Esophagus muscularis mucosa (tissue), 4 donors: Measurements from ENCODE around the gene SACS. TPM values are rescaled to one million over a fixed set of nuclear protein-coding genes. Genes with fewer than 3 reads are reported as not detected.
"Not testable (repeated sequence)": the region's sequence is repeated elsewhere in the genome, so short reads cannot be mapped to it uniquely, and the experiment has no call there.

Experiments
- DNase-seq: peaks from one replicate; pipeline ENCODE4 v3.0.0-alpha.2; 2017; ENCODE audit errors: extremely low spot score
- H3K27ac ChIP-seq, 4 donors: fragments of 200-600 bp; sonication (generic); replicated peaks in 1 of 4; 1 replicate in 3 of 4; 2 replicates in 1 of 4; pipeline ENCODE4 v1.5.1; 2016 to 2019; ENCODE audit warnings: mild to moderate bottlenecking in 1 of 4
- H3K27me3 ChIP-seq, 4 donors: fragments of 200-600 bp; sonication (generic); one replicate each; pipeline versions ENCODE4 v1.5.1 to v1.6.0; 2016 to 2019
- H3K36me3 ChIP-seq, 4 donors: fragments of 200-600 bp; sonication (generic); one replicate each; pipeline ENCODE4 v1.5.1; 2016 to 2019
- H3K4me1 ChIP-seq, 4 donors: fragments of 200-600 bp; sonication (generic); one replicate each; pipeline ENCODE4 v1.5.1; 2016 to 2019
- H3K4me3 ChIP-seq, 4 donors: fragments of 200-600 bp; sonication (generic); 1 replicate in 2 of 4; 2 replicates in 2 of 4; pipeline ENCODE4 v1.5.1; 2016 to 2019; ENCODE audit warnings: mild to moderate bottlenecking in 4 of 4, moderate library complexity in 1 of 4
- H3K9me3 ChIP-seq, 4 donors: fragments of 200-600 bp; sonication (generic); 1 replicate in 3 of 4; 2 replicates in 1 of 4; pipeline ENCODE4 v1.5.1; 2016 to 2019
- CTCF ChIP-seq, 3 experiments: fragments of 200-600 bp in 2 of 3; fragments of 450-650 bp in 1 of 3; sonication (generic) in 2 of 3; IDR thresholded peaks; one replicate each; pipeline ENCODE4 v1.5.1; 2017 to 2019; ENCODE audit warnings: antibody characterized with exemption in 3 of 3, mild to moderate bottlenecking in 2 of 3, moderate library complexity in 1 of 3
- EP300 ChIP-seq: sonication (generic); formaldehyde crosslinking; IDR thresholded peaks from one replicate; pipeline ENCODE4 v1.6.1; 2017; ENCODE audit warnings: antibody characterized with exemption
- POLR2A ChIP-seq: fragments of 450-650 bp; IDR thresholded peaks from one replicate; pipeline ENCODE4 v1.6.1; 2017; ENCODE audit warnings: antibody characterized with exemption, moderate library complexity, mild to moderate bottlenecking, low read depth
- POLR2AphosphoS5 ChIP-seq, 2 donors: sonication (generic); formaldehyde crosslinking; IDR thresholded peaks; one replicate each; pipeline ENCODE4 v1.6.1; 2017; ENCODE audit warnings: antibody characterized with exemption in 2 of 2
- WGBS: methylation state at CpG from one replicate; pipeline ENCODE4 v1.1.5; 2018; 5-methylcytosine and 5-hydroxymethylcytosine counted together
- intact Hi-C: fragments of 100-400 bp; cut with DNase I; formaldehyde crosslinking; loops from one replicate; pipeline ENCODE4 v1.15.1; 2023
- total RNA-seq, 4 donors: library from RNA; depleted of rRNA; stranded (reverse); fragments of >200 nt; gene quantifications; one replicate each; pipeline versions ENCODE4 v1.1.0 to v1.2.1, GENCODE V29; 2016

The SACS gene
- total RNA-seq, 4 donors from 2014 or later: 45.1 to 70.1 (median 65.3) TPM

- DNase-seq: peak; percentile 66
- Histone ChIP-seq H3K9me3 (no peaks in the 10 kb centered on the region), H3K27me3 (no peaks in the 10 kb centered on the region), H3K4me3 (no peak overlapping the region), H3K36me3 (no peaks in the 10 kb centered on the region), H3K27ac (no peak overlapping the region), H3K4me1 (peaks cover 0 to 11% (median 6%) of the 10 kb centered on the region in 4 donors)
- intact Hi-C loops: no loop called here
- WGBS: 94% methylated on average over 5 of the region's 5 CpGs
- no peak for TF ChIP-seq CTCF (IDR thresholded peaks at IDR 0.05)
- no peak for TF ChIP-seq EP300
- no peak for TF ChIP-seq POLR2A
- no peak for TF ChIP-seq POLR2AphosphoS5 (IDR thresholded peaks at IDR 0.05)
Measured at GRCh38 chr13:23408026-23408425, 25.5 kb downstream of the SACS start.

GRCh38 chr13:23401156-23401555 lies 32.3 kb downstream of the SACS start:
- 84% methylated on average over 2 of the region's 2 CpGs for WGBS
- peak; percentile 82 for DNase-seq
- H3K9me3 ChIP-seq, H3K36me3 ChIP-seq, H3K27ac ChIP-seq, H3K27me3 ChIP-seq, H3K4me3 ChIP-seq, H3K4me1 ChIP-seq, intact Hi-C loops: not testable (repeated sequence)

GRCh38 chr13:23399347-23399746 lies 34.2 kb downstream of the SACS start:
- H3K27ac ChIP-seq: no peak overlapping the region
- H3K9me3 ChIP-seq: no peaks in the 10 kb centered on the region
- no peaks in the 10 kb centered on the region for H3K27me3 ChIP-seq
- TF ChIP-seq CTCF (IDR thresholded peaks at IDR 0.05) (no peak), EP300 (no peak), POLR2A (no peak), POLR2AphosphoS5 (IDR thresholded peaks at IDR 0.05) (no peak)
- no peaks in the 10 kb centered on the region for H3K4me1 ChIP-seq
- H3K4me3 ChIP-seq: no peak overlapping the region
- WGBS: 82% methylated on average over 6 of the region's 6 CpGs
- peak; percentile 31 for DNase-seq
- intact Hi-C loops: no loop called here
- H3K36me3 ChIP-seq: no peaks in the 10 kb centered on the region

- Histone ChIP-seq H3K4me3 (no peak overlapping the region), H3K27ac (no peak overlapping the region), H3K9me3 (no peaks in the 10 kb centered on the region), H3K27me3 (no peaks in the 10 kb centered on the region), H3K4me1 (no peaks in the 10 kb centered on the region), H3K36me3 (no peaks in the 10 kb centered on the region)
- WGBS: 100% methylated on average over 4 of the region's 4 CpGs
- intact Hi-C loops: no loop called here
- DNase-seq: no peak
- TF ChIP-seq CTCF (IDR thresholded peaks at IDR 0.05): no peak
- no peak for TF ChIP-seq POLR2A
- TF ChIP-seq POLR2AphosphoS5 (IDR thresholded peaks at IDR 0.05): no peak
- TF ChIP-seq EP300: no peak
Measured at GRCh38 chr13:23394821-23395220, 38.7 kb downstream of the SACS start.

GRCh38 chr13:23392925-23393645 lies 40.4 kb downstream of the SACS start:
- WGBS: 95% methylated on average over 9 of the region's 9 CpGs
- Histone ChIP-seq H3K4me3 (no peak overlapping the region), H3K27ac (no peak overlapping the region), H3K4me1 (peaks cover 0 to 10% (median 0%) of the 10 kb centered on the region in 4 donors), H3K36me3 (no peaks in the 10 kb centered on the region), H3K27me3 (no peaks in the 10 kb centered on the region), H3K9me3 (no peaks in the 10 kb centered on the region)
- TF ChIP-seq EP300 (no peak), POLR2AphosphoS5 (IDR thresholded peaks at IDR 0.05) (no peak), CTCF (IDR thresholded peaks at IDR 0.05) (no peak), POLR2A (no peak)
- DNase-seq: no peak
- intact Hi-C loops: no loop called here
